ENCODE results near the gene BUD31. TPM values are rescaled to one million over a fixed set of nuclear protein-coding genes. Genes with fewer than 3 reads are reported as not detected.

Gene BUD31
- total and polyA plus RNA-seq, 2 of the 13 experiments (the other 11 are each of a cell fraction or from before 2014, with no cell fraction given): 35.1 to 79.1 TPM

DNA sequence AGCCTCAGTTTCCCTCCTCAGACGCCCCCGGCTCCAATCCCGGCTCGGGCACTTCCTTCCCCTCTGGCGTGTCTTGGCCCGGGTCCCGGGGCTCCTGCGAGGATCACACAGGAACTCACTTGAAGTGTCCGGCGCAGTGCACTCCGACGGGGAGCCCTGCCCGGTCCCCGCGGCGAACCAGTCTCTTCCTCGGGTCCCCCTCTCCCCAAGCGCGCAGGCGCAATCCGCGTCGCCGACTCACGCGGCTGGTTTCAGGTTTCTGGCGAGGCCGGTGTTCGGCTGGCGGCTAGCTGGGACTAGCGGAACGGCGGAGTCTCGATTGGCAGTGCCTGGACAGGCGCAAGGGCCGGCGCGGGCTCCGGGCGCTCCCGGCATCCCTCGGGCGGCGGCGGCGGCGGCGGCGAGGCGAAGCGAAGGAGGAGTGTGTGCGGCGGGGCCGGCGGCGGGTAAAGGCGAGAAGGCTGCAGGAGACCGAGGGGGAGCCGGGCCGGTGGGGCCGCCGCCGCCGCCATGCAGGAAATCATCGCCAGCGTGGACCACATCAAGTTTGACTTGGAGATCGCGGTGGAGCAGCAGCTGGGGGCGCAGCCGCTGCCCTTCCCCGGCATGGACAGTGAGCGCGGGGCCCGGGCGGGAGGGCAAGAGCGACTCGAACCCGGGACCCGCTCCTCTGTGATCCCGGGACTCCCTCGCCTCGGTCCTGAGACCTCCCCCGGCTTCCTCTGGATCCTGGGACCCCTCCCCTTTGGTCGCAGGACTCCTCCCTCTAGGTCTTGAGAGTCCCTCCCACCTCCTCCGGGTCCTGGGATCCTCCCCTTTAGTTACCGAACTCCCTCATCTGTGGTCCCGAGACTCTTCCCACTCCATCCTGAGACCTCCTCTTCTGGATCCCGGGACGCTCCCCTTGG lies 30.1 kb downstream of the BUD31 start, which contains the start of the genes CPSF4 and PTCD1 (continued):
- peak; percentile 49; the same call in 1 of the 2 replicates for TF ChIP-seq FOXO1 (CRISPR knock-in tag; IDR thresholded peaks at IDR 0.05)
- TF ChIP-seq KDM3A (CRISPR knock-in tag; IDR thresholded peaks at IDR 0.05; ENCODE audit: low read depth): peak; percentile 61; the same call in 1 of the 2 replicates
- no peak for TF ChIP-seq ZNF557 (CRISPR knock-in tag; IDR thresholded peaks at IDR 0.05)
- TF ChIP-seq NCOR1 (IDR thresholded peaks at IDR 0.05; ENCODE audit: borderline replicate concordance, low read length): no peak
- TF ChIP-seq, protein P1, sequence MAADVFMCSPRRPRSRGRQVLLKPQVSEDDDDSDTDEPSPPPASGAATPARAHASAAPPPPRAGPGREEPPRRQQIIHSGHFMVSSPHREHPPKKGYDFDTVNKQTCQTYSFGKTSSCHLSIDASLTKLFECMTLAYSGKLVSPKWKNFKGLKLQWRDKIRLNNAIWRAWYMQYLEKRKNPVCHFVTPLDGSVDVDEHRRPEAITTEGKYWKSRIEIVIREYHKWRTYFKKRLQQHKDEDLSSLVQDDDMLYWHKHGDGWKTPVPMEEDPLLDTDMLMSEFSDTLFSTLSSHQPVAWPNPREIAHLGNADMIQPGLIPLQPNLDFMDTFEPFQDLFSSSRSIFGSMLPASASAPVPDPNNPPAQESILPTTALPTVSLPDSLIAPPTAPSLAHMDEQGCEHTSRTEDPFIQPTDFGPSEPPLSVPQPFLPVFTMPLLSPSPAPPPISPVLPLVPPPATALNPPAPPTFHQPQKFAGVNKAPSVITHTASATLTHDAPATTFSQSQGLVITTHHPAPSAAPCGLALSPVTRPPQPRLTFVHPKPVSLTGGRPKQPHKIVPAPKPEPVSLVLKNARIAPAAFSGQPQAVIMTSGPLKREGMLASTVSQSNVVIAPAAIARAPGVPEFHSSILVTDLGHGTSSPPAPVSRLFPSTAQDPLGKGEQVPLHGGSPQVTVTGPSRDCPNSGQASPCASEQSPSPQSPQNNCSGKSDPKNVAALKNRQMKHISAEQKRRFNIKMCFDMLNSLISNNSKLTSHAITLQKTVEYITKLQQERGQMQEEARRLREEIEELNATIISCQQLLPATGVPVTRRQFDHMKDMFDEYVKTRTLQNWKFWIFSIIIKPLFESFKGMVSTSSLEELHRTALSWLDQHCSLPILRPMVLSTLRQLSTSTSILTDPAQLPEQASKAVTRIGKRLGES (CRISPR knock-in tag; IDR thresholded peaks at IDR 0.05; ENCODE audit: borderline replicate concordance): no peak
- TF ChIP-seq ZNF12 (CRISPR knock-in tag; IDR thresholded peaks at IDR 0.05): no peak
- TF ChIP-seq RAD21 (CRISPR knock-in tag; IDR thresholded peaks at IDR 0.05): no peak
- TF ChIP-seq ZNF720 (CRISPR knock-in tag; IDR thresholded peaks at IDR 0.05): no peak
- TF ChIP-seq, protein P2, sequence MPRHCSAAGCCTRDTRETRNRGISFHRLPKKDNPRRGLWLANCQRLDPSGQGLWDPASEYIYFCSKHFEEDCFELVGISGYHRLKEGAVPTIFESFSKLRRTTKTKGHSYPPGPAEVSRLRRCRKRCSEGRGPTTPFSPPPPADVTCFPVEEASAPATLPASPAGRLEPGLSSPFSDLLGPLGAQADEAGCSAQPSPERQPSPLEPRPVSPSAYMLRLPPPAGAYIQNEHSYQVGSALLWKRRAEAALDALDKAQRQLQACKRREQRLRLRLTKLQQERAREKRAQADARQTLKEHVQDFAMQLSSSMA (CRISPR knock-in tag; IDR thresholded peaks at IDR 0.05): peak; percentile 97
- peak; percentile 52 for TF ChIP-seq SKI (IDR thresholded peaks at IDR 0.05; ENCODE audit: partially characterized antibody)
- TF ChIP-seq ATM (IDR thresholded peaks at IDR 0.05; ENCODE audit: borderline replicate concordance): no peak
- TF ChIP-seq FOXP1 (IDR thresholded peaks at IDR 0.05): no peak
- TF ChIP-seq FOXP1 (CRISPR knock-in tag; IDR thresholded peaks at IDR 0.05): no peak
- TF ChIP-seq KAT2B (IDR thresholded peaks at IDR 0.05; ENCODE audit: borderline replicate concordance, low read depth, low read length): no peak
- TF ChIP-seq, protein P3, sequence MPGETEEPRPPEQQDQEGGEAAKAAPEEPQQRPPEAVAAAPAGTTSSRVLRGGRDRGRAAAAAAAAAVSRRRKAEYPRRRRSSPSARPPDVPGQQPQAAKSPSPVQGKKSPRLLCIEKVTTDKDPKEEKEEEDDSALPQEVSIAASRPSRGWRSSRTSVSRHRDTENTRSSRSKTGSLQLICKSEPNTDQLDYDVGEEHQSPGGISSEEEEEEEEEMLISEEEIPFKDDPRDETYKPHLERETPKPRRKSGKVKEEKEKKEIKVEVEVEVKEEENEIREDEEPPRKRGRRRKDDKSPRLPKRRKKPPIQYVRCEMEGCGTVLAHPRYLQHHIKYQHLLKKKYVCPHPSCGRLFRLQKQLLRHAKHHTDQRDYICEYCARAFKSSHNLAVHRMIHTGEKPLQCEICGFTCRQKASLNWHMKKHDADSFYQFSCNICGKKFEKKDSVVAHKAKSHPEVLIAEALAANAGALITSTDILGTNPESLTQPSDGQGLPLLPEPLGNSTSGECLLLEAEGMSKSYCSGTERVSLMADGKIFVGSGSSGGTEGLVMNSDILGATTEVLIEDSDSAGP (CRISPR knock-in tag; IDR thresholded peaks at IDR 0.05; ENCODE audit: borderline replicate concordance): peak; percentile 76
- TF ChIP-seq MLLT10 (CRISPR knock-in tag; IDR thresholded peaks at IDR 0.05): no peak
- TF ChIP-seq ZNF556 (CRISPR knock-in tag; IDR thresholded peaks at IDR 0.05; ENCODE audit: borderline replicate concordance): peak; percentile 90
- TF ChIP-seq, protein P4, sequence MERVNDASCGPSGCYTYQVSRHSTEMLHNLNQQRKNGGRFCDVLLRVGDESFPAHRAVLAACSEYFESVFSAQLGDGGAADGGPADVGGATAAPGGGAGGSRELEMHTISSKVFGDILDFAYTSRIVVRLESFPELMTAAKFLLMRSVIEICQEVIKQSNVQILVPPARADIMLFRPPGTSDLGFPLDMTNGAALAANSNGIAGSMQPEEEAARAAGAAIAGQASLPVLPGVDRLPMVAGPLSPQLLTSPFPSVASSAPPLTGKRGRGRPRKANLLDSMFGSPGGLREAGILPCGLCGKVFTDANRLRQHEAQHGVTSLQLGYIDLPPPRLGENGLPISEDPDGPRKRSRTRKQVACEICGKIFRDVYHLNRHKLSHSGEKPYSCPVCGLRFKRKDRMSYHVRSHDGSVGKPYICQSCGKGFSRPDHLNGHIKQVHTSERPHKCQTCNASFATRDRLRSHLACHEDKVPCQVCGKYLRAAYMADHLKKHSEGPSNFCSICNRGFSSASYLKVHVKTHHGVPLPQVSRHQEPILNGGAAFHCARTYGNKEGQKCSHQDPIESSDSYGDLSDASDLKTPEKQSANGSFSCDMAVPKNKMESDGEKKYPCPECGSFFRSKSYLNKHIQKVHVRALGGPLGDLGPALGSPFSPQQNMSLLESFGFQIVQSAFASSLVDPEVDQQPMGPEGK (CRISPR knock-in tag; IDR thresholded peaks at IDR 0.05): 0 out of 2 replicates have a peak, but pooled peaks have one; percentile 23
- TF ChIP-seq, protein P5, sequence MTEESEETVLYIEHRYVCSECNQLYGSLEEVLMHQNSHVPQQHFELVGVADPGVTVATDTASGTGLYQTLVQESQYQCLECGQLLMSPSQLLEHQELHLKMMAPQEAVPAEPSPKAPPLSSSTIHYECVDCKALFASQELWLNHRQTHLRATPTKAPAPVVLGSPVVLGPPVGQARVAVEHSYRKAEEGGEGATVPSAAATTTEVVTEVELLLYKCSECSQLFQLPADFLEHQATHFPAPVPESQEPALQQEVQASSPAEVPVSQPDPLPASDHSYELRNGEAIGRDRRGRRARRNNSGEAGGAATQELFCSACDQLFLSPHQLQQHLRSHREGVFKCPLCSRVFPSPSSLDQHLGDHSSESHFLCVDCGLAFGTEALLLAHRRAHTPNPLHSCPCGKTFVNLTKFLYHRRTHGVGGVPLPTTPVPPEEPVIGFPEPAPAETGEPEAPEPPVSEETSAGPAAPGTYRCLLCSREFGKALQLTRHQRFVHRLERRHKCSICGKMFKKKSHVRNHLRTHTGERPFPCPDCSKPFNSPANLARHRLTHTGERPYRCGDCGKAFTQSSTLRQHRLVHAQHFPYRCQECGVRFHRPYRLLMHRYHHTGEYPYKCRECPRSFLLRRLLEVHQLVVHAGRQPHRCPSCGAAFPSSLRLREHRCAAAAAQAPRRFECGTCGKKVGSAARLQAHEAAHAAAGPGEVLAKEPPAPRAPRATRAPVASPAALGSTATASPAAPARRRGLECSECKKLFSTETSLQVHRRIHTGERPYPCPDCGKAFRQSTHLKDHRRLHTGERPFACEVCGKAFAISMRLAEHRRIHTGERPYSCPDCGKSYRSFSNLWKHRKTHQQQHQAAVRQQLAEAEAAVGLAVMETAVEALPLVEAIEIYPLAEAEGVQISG (CRISPR knock-in tag; IDR thresholded peaks at IDR 0.05): peak; percentile 96
- TF ChIP-seq GFI1 (CRISPR knock-in tag; IDR thresholded peaks at IDR 0.05; ENCODE audit: borderline replicate concordance): peak; percentile 80; the same call in 1 of the 2 replicates

Measured in HepG2 (cell line).